ENCODE results near the gene KNDC1. TPM values are rescaled to one million over a fixed set of nuclear protein-coding genes. Genes with fewer than 3 reads are reported as not detected.

The KNDC1 gene
- polyA plus RNA-seq, 1 experiment = 1.0 TPM

DNA sequence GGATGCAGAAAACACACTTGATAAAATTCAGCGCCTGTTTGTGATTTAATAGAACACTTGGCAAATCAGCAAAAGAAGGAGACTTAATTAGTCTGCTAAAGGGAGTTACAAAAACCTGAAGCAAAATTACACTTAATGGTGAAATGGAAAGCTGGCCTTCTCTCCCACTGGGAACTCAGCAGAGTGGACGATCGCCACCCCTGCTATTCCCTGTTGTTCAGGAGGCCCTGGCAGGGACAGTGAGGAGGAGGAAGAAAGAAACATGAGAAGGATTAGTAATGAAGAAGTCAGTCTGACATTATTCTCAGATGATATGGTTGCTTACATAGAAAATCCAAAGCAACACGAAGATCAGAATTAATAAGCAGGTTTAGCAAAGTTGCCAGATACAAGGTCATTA lies 5.6 kb upstream of the KNDC1 start:
- ChIA-PET POLR2A (no interaction called here), CTCF (no interaction called here)
- DNase-seq (ENCODE audit: low read depth) = no peak
- Histone ChIP-seq H3K27me3 (ENCODE audit: control insufficient read depth, insufficient read depth, low read length) (peaks cover 2% of the 10 kb centered on the region; the same call in 1 of the 2 replicates), H3K36me3 (ENCODE audit: control insufficient read depth, insufficient read depth, low read length) (no peaks in the 10 kb centered on the region), H3K4me3 (ENCODE audit: low read depth, low read length) (no peak overlapping the region)
- TF ChIP-seq, protein P1, sequence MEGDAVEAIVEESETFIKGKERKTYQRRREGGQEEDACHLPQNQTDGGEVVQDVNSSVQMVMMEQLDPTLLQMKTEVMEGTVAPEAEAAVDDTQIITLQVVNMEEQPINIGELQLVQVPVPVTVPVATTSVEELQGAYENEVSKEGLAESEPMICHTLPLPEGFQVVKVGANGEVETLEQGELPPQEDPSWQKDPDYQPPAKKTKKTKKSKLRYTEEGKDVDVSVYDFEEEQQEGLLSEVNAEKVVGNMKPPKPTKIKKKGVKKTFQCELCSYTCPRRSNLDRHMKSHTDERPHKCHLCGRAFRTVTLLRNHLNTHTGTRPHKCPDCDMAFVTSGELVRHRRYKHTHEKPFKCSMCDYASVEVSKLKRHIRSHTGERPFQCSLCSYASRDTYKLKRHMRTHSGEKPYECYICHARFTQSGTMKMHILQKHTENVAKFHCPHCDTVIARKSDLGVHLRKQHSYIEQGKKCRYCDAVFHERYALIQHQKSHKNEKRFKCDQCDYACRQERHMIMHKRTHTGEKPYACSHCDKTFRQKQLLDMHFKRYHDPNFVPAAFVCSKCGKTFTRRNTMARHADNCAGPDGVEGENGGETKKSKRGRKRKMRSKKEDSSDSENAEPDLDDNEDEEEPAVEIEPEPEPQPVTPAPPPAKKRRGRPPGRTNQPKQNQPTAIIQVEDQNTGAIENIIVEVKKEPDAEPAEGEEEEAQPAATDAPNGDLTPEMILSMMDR (IDR thresholded peaks at IDR 0.05; ENCODE audit: insufficient read depth, low read depth, low read length) = no peak

DNA sequence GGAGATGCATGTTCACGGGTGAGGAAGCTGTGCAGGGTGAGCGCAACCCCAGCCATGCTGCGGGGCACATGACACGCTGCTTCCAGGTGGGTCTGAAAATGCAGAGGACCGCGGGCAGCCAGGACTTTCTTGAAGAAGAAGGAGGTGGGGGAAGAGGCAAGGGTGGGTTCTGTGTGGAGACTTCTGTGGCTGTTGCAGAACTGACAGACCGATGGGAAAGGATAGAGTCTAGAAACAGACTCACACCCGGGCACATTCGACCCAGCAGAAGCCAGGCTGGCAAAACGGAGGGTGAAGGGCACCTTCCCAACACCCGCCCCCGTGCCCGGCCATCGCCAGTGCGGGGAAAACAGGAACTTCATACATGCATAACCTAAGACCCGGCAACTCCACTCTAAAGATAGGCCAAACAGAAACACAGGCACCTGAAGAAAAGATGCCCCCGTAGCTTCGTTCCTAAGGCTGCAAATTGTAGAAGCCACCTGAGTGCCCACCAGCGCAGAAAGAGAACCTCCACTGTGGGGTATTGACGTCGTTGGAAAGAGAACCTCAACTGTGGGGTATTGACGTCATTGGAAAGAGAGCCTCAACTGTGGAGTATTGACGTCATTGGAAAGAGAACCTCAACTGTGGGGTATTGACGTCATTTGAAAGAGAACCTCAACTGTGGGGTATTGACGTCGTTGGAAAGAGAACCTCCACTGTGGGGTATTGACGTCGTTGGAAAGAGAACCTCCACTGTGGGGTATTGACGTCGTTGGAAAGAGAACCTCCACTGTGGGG lies 4.8 kb upstream of the KNDC1 start:
- Histone ChIP-seq H3K4me3 (ENCODE audit: low read depth, low read length) (no peak overlapping the region), H3K27me3 (ENCODE audit: control insufficient read depth, insufficient read depth, low read length) (peaks cover 2% of the 10 kb centered on the region; the same call in 1 of the 2 replicates), H3K36me3 (ENCODE audit: control insufficient read depth, insufficient read depth, low read length) (no peaks in the 10 kb centered on the region)
- ChIA-PET CTCF (no interaction called here), POLR2A (no interaction called here)
- TF ChIP-seq, protein P1 (IDR thresholded peaks at IDR 0.05; ENCODE audit: insufficient read depth, low read depth, low read length) = no peak
- no peak for DNase-seq (ENCODE audit: low read depth)

DNA sequence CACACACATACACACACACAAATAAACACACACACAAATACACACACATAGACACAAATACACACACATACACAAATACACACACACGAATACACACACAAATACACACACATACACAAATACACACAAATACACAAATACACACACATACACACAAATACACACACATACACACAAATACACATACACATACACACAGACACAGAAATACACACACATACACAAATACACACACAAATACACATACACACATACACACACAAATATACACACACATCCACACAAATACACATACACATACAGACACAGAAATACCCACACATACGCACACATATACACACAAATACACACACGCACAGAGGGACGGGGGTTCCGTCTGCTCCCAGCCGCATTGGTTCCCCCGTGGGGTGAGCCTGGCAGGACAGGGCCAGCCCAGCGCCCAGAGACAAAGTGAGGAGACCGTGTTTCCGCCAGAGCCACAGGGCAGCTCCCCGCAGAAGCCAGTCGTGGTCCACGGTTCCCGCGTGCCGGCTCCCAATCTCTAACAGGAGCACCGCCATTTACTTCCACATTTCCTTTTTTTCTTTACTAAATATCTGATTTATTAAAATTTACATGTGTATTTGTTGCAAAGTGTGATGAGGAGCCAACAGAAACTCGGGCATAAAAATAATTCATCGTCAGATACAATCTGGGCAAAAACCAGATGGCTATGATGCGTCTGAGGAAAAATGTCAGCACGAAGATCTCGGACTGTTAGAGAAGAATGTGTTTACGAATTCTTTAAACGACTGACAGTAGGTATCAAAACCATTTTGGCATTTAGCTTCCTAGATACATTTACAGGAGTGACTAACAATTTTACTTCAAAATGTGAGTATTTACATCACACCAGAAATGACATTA lies 3.1 kb upstream of the KNDC1 start:
- CTCF ChIA-PET = interaction anchor here (0.8 kb wide), 1 partner anchor 150 kb away, joined by 3 read pairs; no protein-coding TSS in a partner anchor
- Histone ChIP-seq H3K4me3 (ENCODE audit: low read depth, low read length) (no peak overlapping the region), H3K36me3 (ENCODE audit: control insufficient read depth, insufficient read depth, low read length) (no peaks in the 10 kb centered on the region), H3K27me3 (ENCODE audit: control insufficient read depth, insufficient read depth, low read length) (peaks cover 2% of the 10 kb centered on the region; the same call in 1 of the 2 replicates)
- TF ChIP-seq, protein P1 (IDR thresholded peaks at IDR 0.05; ENCODE audit: insufficient read depth, low read depth, low read length) = no peak
- no peak for DNase-seq (ENCODE audit: low read depth)
- POLR2A ChIA-PET = no interaction called here

DNA sequence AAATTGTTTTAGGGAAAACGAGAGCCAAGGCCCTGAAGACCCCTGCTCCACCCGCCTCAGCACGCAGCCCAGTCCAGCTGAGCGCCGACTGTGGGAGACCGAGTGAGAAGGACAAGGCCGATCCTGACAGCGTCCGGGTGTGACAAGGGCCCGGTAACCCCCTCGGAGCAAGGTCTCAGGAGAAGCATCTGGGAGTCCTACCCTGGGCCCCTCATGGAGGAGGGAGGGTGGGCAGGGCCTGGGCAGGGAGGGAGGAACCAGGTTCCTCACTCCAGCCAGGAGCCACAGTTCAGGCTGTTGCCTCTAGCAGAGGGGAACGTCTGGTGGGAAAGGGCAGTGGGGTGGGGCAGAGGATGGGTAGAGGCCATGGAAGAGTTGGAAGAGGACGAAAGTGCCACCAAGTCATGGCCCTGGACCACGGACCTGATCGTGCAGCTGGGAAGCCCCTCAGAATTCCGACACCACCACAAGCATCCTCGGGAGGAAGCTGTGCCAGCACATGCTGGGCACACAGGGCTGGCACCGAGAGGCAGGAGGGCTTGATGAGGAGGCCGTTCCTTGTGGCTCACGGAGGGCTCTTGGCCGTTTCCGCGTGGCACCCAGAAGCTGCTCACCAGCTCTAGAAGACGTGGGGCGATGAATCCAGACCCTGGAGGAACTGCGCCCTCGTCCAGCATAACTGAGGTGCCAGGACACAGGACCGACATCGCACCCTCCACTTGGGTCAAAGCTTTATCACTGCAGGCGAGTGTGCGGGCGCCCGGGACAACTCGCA lies 2.2 kb upstream of the KNDC1 start:
- H3K27me3 ChIP-seq (ENCODE audit: control insufficient read depth, insufficient read depth, low read length) = no peaks in the 10 kb centered on the region
- TF ChIP-seq, protein P1 (IDR thresholded peaks at IDR 0.05; ENCODE audit: insufficient read depth, low read depth, low read length) = no peak
- no peak overlapping the region for H3K4me3 ChIP-seq (ENCODE audit: low read depth, low read length)
- no peaks in the 10 kb centered on the region for H3K36me3 ChIP-seq (ENCODE audit: control insufficient read depth, insufficient read depth, low read length)
- CTCF ChIA-PET = interaction anchor here (0.8 to 1.3 kb wide), 2 partner anchors 15 to 150 kb away, joined by 3 to 7 read pairs; no protein-coding TSS in a partner anchor
- no peak for DNase-seq (ENCODE audit: low read depth)
- POLR2A ChIA-PET = no interaction called here
